Nephron progenitor cell (in vitro differentiated cells): Measurements from ENCODE around the gene RNF7.

Experiments
- DNase-seq: peaks from one replicate; pipeline ENCODE4 v3.0.0; 2021
- H3K27ac Mint-ChIP-seq: 2 replicates; pipeline ENCODE4 v1.8.0; 2021; ENCODE audit warnings: mild to moderate bottlenecking, moderate library complexity, mixed read lengths
- H3K27me3 Mint-ChIP-seq: 2 replicates; pipeline ENCODE4 v1.8.0; 2021; ENCODE audit warnings: mild to moderate bottlenecking, low read depth, mixed read lengths; ENCODE audit not compliant: poor library complexity
- H3K36me3 Mint-ChIP-seq: 2 replicates; pipeline ENCODE4 v1.8.0; 2021; ENCODE audit warnings: low read depth, mixed read lengths
- H3K4me1 Mint-ChIP-seq: 2 replicates; pipeline ENCODE4 v1.8.0; 2021; ENCODE audit warnings: mixed read lengths
- H3K4me3 Mint-ChIP-seq: 2 replicates; pipeline ENCODE4 v1.8.0; 2021; ENCODE audit warnings: mild to moderate bottlenecking, moderate library complexity, mixed read lengths
- H3K9me3 Mint-ChIP-seq: 2 replicates; pipeline ENCODE4 v1.8.0; 2021; ENCODE audit warnings: mild to moderate bottlenecking, moderate library complexity, mixed read lengths
- TF ChIP-seq, protein P1 (sequence below): fragments of 200-600 bp; sonication (generic); IDR thresholded peaks from 2 replicates; pipeline ENCODE4 v1.5.0; 2021; ENCODE audit warnings: antibody characterized with exemption

The RNF7 gene

DNA sequence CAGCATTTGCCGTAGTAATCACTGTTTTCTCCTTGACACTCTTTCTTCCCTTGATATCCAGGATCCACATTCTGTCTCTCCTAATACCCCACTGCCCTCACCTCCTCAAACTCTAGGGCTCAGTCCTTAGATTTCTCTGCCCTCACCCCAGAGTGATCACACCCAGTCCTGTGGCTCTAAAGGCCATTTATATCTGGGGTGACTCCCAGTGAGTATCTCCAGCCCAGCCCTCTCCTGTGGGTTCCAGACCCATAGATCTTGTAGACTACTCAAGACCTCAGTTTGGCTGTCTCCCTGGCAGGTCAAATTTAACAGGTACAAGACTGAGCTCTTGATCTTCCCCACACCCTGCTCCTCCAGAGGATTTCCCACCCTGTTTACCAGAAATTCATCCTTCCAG lies 26.4 kb downstream of the RNF7 start:
- H3K36me3 Mint-ChIP-seq: peaks cover 9% of the 10 kb centered on the region

DNA sequence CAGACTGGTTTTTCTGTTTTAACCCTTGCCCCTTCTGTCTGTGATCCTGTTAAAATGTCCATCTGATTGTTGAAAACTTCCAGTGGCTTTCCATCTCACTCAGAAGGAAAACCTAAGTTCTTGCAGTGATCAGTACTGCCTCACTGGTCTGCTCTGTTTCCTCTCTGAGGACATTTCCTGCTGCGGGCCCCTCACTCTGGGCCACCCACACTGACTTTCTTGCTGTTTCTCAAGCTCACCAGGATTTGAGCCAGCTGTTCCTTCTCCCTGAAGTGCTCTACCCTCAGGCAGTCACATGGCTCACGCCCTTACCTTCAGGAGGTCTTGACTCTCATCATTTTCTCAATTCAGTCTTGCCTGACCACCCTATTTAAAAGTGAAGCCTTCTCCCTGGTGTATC lies 26.9 kb downstream of the RNF7 start:
- no peak overlapping the region for H3K27ac Mint-ChIP-seq
- peaks cover 5% of the 10 kb centered on the region for H3K27me3 Mint-ChIP-seq
- H3K4me1 Mint-ChIP-seq: peaks cover 5% of the 10 kb centered on the region
- DNase-seq: no peak
- TF ChIP-seq, protein P1, sequence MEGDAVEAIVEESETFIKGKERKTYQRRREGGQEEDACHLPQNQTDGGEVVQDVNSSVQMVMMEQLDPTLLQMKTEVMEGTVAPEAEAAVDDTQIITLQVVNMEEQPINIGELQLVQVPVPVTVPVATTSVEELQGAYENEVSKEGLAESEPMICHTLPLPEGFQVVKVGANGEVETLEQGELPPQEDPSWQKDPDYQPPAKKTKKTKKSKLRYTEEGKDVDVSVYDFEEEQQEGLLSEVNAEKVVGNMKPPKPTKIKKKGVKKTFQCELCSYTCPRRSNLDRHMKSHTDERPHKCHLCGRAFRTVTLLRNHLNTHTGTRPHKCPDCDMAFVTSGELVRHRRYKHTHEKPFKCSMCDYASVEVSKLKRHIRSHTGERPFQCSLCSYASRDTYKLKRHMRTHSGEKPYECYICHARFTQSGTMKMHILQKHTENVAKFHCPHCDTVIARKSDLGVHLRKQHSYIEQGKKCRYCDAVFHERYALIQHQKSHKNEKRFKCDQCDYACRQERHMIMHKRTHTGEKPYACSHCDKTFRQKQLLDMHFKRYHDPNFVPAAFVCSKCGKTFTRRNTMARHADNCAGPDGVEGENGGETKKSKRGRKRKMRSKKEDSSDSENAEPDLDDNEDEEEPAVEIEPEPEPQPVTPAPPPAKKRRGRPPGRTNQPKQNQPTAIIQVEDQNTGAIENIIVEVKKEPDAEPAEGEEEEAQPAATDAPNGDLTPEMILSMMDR: no peak
- no peak overlapping the region for H3K4me3 Mint-ChIP-seq
- peaks cover 9% of the 10 kb centered on the region for H3K36me3 Mint-ChIP-seq
- H3K9me3 Mint-ChIP-seq: peaks cover 3% of the 10 kb centered on the region

More for the DNA sequence above, 26.4 kb downstream of the RNF7 start:
- peaks cover 5% of the 10 kb centered on the region for H3K4me1 Mint-ChIP-seq
- H3K9me3 Mint-ChIP-seq: peaks cover 3% of the 10 kb centered on the region
- TF ChIP-seq, protein P1: no peak
- H3K27ac Mint-ChIP-seq: no peak overlapping the region
- H3K27me3 Mint-ChIP-seq: peaks cover 5% of the 10 kb centered on the region
- DNase-seq: no peak
- H3K4me3 Mint-ChIP-seq: no peak overlapping the region

DNA sequence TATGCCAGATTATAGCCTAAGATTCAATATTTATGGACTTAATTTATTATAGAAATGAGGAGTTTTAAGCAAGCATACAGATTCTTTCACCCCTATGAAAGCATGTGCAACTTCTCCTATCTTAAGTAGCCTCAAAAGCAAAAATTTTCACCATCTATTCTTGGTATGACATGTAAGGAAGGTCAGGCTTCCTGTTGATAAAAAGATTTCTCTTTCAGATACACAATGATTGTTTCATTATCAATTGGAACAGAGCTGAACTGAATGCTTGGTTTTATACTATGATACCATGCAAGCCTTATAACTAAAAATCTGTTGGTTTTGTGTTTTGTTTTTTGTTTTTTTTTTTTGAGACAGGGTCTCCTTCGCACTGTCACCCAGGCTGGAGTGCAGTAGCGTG lies 29.0 kb downstream of the RNF7 start:
- peaks cover 5% of the 10 kb centered on the region for H3K4me1 Mint-ChIP-seq
- no peak for DNase-seq
- no peak overlapping the region for H3K4me3 Mint-ChIP-seq
- peaks cover 5% of the 10 kb centered on the region for H3K27me3 Mint-ChIP-seq
- peaks cover under 1% of the 10 kb centered on the region for H3K9me3 Mint-ChIP-seq
- H3K27ac Mint-ChIP-seq: no peak overlapping the region
- H3K36me3 Mint-ChIP-seq: peaks cover 9% of the 10 kb centered on the region
- TF ChIP-seq, protein P1: no peak

DNA sequence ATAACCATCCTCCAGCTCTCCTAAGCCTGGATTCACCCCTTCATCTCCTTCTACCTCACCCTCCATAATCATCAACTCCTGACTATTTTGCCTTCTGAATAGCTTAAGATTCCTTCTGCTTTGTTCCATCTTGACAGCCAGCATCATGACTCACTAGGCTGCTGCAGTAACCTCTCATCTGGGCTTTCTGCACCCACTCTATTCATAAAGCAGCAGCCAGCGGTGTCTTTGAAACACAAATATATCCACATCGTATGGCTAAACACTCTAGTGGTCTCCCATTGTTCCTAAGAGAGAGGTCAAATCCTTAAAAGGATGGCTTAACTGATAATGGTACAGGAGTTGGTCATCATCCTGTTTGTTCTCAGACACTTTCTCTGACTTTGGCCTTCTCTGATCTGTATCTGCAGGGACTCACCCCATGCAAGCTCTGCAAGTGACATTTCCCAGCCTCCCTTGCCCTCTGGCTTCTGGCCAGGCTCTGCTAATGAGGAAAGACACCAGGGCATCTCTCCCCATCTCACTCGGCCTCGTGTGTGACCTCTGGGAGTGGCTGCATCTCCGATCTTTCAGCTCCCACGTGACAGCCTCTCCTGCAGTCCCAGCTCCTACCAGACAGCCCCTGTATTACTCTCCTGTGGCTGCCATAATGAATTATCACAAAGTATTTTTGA lies 31.3 kb downstream of the RNF7 start:
- Mint-ChIP-seq H3K4me3 (no peak overlapping the region), H3K27ac (peak overlapping the region; percentile 46), H3K4me1 (no peaks in the 10 kb centered on the region), H3K9me3 (no peaks in the 10 kb centered on the region), H3K36me3 (peaks cover 4% of the 10 kb centered on the region), H3K27me3 (peaks cover 5% of the 10 kb centered on the region)
- no peak for DNase-seq
- TF ChIP-seq, protein P1: no peak

DNA sequence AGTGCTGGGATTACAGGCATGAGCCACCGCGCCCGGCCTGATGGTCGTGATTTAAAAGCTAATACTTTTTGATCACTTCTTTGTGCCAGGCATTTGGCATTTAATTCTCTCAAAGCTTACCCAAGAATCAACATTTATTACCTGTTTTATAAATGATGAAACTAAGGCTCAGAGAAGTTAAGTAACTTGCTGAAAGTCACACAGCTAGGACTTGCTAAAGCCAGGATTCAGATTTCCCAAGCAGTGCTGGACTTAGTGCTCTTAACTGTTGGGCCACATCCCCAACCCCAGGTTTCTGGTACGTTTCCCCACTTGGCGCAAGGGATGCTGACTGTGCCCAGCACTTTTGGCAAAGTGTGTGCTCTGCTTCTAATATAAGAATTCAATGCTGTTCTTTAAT lies 35.6 kb downstream of the RNF7 start:
- H3K4me1 Mint-ChIP-seq: peaks cover 7% of the 10 kb centered on the region
- H3K27ac Mint-ChIP-seq: no peak overlapping the region
- no peak overlapping the region for H3K4me3 Mint-ChIP-seq
- TF ChIP-seq, protein P1: no peak
- H3K27me3 Mint-ChIP-seq: no peaks in the 10 kb centered on the region
- H3K9me3 Mint-ChIP-seq: no peaks in the 10 kb centered on the region
- no peaks in the 10 kb centered on the region for H3K36me3 Mint-ChIP-seq
- no peak for DNase-seq

DNA sequence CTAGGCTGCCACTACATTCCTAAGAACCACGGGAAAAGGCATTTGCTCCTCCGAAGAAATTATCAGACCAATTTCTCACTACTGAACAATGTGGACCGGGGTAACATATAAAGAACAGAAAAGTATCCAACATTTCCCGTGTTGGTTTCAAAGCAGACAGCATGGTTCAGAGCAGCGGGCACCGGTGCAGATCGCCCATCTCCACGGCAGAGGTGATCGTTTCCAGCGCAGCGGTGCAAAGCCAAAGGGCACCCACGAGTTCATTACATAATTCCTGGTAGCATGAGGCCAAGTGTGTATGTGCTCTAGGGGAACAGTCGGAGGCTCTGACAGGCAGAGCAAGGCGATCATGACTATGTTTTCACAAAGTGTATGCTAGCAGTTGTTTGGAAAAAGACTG lies 38.3 kb downstream of the RNF7 start:
- TF ChIP-seq, protein P1: no peak
- H3K36me3 Mint-ChIP-seq: no peaks in the 10 kb centered on the region
- no peaks in the 10 kb centered on the region for H3K9me3 Mint-ChIP-seq
- peaks cover 2% of the 10 kb centered on the region for H3K27me3 Mint-ChIP-seq
- no peak overlapping the region for H3K4me3 Mint-ChIP-seq
- no peak for DNase-seq
- peak overlapping the region; percentile 22 for H3K27ac Mint-ChIP-seq
- H3K4me1 Mint-ChIP-seq: peaks cover 7% of the 10 kb centered on the region
